ENCODE measurements around the gene BPTF. TPM values are rescaled to one million over a fixed set of nuclear protein-coding genes. Genes with fewer than 3 reads are reported as not detected.
"Not testable (repeated sequence)": the region's sequence is repeated elsewhere in the genome, so short reads cannot be mapped to it uniquely, and the experiment has no call there.

The BPTF gene
- total RNA-seq, 3 donors from 2014 or later: 80.6 to 115 (median 90.0) TPM

DNA sequence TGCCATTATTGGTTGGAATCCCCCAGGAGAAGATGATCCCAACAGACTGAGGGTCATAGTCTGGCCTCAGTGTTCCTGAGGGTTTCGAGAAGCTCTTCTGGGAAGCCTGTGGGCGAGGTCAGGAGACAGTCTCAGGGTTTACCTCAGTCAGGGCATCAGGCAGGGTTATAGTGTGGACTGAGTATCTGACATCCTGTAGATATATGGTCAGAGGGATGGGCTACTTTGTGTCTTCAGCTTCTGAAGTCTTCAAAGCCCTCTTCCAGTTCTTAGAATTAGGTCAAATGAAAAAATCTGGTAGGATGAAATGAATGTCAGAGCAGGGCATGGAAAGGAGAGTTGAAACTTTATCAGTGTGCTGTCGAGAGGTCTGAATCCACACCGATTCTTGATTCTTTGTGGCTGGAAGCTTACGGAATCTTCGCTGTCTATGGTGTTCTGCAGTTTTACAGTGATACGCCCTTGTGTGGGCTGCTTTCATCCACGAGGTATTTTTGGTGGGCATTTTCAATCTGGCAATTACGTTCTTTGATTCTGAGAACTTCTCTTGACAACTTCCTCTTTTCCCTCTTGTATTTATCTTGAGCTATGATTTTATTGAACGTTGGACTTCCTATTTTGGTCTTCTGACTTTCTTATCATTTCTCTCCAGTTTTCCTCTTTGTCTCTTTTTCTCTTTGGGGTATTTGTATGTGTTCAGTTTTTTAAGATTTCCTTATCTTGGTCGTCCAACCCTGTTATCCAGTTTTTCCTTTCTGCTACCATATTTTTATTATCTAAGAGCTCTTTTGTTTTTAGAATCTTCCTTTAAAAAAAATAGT is 30.4 kb downstream of the BPTF start:
- Histone ChIP-seq H3K4me1 (ENCODE audit: low read depth) (peaks cover 4% of the 10 kb centered on the region), H3K4me3 (no peak overlapping the region), H3K36me3 (ENCODE audit: low read depth) (no peaks in the 10 kb centered on the region), H3K9me3 (no peaks in the 10 kb centered on the region)
- DNase-seq: no peak
- TF ChIP-seq, protein P1, sequence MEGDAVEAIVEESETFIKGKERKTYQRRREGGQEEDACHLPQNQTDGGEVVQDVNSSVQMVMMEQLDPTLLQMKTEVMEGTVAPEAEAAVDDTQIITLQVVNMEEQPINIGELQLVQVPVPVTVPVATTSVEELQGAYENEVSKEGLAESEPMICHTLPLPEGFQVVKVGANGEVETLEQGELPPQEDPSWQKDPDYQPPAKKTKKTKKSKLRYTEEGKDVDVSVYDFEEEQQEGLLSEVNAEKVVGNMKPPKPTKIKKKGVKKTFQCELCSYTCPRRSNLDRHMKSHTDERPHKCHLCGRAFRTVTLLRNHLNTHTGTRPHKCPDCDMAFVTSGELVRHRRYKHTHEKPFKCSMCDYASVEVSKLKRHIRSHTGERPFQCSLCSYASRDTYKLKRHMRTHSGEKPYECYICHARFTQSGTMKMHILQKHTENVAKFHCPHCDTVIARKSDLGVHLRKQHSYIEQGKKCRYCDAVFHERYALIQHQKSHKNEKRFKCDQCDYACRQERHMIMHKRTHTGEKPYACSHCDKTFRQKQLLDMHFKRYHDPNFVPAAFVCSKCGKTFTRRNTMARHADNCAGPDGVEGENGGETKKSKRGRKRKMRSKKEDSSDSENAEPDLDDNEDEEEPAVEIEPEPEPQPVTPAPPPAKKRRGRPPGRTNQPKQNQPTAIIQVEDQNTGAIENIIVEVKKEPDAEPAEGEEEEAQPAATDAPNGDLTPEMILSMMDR (IDR thresholded peaks at IDR 0.05): no peak
- ATAC-seq: peak; percentile 30
- intact Hi-C loops (cut with DNase I, micrococcal nuclease): no loop called here

DNA sequence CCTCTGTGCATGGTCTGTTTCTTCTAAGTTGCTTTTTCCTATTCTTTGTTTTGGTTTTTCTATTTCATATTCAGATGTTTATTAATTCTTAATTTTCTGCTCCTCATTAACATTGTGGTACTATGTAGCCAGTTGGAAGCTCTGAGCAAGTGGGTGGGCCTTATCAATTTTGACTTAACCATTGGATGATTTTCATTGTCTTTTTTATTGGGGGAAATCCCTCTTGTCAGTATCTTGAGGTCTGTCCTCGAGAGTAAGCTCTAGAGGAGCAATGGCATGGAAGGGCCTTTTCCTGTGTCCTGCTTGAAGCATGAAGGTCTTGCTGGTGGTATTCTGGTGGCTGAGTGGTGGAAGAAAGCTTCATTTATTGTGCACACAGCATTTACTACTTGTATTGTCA is 31.1 kb downstream of the BPTF start:
- H3K4me1 ChIP-seq (ENCODE audit: low read depth); H3K36me3 ChIP-seq (ENCODE audit: low read depth); intact Hi-C loops (cut with DNase I, micrococcal nuclease); H3K9me3 ChIP-seq; ATAC-seq; H3K4me3 ChIP-seq; DNase-seq: not testable (repeated sequence)

DNA sequence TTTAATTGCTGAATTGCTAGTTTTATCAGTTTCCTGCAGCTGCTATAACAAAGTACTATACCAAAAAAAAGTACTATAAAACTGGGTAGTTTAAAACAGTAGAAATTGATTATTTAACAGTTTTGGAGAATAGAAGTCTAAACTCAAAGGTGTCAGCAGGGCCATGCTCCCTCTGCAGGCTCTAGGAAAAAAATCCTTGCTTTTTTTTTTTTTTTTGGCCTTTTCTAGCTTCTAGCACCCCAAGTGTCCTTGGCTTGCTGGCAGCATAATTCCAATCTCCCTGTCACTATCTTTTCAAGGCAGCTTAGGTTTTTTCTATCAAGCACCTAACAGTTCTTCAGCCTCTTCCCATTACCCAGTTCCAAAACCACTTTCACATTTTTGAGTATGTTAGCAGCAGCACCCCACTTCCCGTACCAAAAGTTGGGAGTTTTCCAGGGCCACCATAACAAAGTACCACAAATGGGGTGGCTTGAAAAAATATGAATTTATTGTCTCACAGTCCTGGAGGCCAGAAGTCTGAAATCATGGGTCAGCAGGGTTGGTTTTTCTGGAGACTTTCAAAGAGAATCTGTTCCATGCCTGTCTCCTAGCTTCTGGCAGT is 37.4 kb downstream of the BPTF start:
- TF ChIP-seq, protein P1 (IDR thresholded peaks at IDR 0.05): no peak
- Histone ChIP-seq H3K9me3 (no peaks in the 10 kb centered on the region), H3K4me3 (no peak overlapping the region), H3K36me3 (ENCODE audit: low read depth) (no peaks in the 10 kb centered on the region), H3K4me1 (ENCODE audit: low read depth) (no peaks in the 10 kb centered on the region)
- ATAC-seq: no peak
- intact Hi-C loops (cut with DNase I, micrococcal nuclease): no loop called here
- no peak for DNase-seq

DNA sequence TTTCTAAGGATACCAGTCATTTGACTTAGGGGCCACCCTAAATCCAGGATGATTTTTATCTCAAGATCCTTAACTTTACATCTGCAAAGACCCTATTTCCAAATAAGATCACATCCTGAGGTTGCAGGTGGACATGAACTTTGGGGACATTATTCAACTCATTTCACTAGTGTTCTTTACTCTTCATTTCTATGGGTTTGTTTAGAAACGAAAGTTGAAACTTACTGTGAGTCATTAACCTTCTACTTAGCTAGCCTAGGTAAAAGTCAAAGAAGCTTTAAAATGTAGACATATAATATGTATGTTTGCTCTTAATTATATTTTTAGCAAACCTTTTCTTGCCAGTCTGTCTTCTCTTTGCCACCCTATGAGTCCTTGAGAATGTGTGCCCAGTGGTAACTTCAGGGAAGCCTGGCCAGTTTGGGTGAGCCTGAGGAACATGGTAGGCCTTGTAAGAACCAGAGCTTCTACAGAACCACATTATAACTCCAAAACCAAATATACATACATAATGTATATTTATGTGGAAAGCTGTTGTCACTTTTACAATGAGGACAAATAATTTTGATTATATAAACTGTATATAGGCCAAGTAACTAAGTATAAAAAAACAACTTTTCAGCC is 38.4 kb downstream of the BPTF start:
- H3K36me3 ChIP-seq (ENCODE audit: low read depth): no peaks in the 10 kb centered on the region
- intact Hi-C loops (cut with DNase I, micrococcal nuclease): no loop called here
- DNase-seq (no peak), ATAC-seq (no peak)
- H3K4me1 ChIP-seq (ENCODE audit: low read depth): no peaks in the 10 kb centered on the region
- H3K9me3 ChIP-seq: no peaks in the 10 kb centered on the region
- H3K4me3 ChIP-seq: no peak overlapping the region
- TF ChIP-seq, protein P1 (IDR thresholded peaks at IDR 0.05): no peak

DNA sequence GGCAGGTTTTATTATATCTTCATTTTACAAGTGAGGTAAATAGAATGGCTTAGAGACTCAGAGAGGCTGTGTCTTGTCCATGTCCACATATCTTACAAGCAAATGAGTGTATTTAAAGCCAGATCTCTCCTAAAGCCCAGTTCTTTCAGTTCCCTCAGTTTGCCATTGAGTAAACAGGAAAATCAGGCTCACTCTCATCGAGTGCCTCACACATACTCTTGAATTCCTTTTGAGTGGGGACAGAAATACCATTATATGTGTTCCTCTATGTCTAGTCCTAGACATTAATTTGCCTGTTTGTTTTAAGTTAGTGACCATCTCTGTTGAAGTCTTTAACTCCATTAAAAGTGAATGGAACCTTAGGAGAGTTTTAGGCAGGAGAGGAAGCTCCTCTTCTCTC is 40.1 kb downstream of the BPTF start:
- no peak for ATAC-seq
- no peaks in the 10 kb centered on the region for H3K9me3 ChIP-seq
- H3K4me3 ChIP-seq: no peak overlapping the region
- no peak for DNase-seq
- no peaks in the 10 kb centered on the region for H3K4me1 ChIP-seq (ENCODE audit: low read depth)
- H3K36me3 ChIP-seq (ENCODE audit: low read depth): no peaks in the 10 kb centered on the region
- intact Hi-C loops (cut with DNase I, micrococcal nuclease): no loop called here
- TF ChIP-seq, protein P1 (IDR thresholded peaks at IDR 0.05): no peak

DNA sequence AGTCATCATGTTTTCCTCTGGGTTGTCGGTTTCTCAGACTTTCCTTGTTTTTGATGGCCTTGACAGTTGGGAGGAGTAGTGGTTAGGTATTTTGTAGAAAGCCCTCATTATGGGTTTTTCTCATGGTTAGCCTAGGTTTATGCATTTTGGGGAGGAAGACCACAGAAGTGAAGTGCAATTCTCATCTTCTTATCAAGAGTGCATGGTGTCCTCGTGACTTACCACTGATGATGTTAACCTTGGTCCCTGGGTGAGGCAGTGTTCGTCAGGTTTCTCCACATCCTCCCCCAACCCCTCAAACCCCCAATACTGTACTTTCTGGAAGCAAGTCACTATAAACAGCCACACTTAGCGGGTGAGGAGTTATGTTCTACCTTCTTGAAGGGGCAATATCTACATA is 42.3 kb downstream of the BPTF start:
- DNase-seq (no peak), ATAC-seq (peak; percentile 22)
- Histone ChIP-seq H3K9me3 (no peaks in the 10 kb centered on the region), H3K4me3 (no peak overlapping the region), H3K36me3 (ENCODE audit: low read depth) (no peaks in the 10 kb centered on the region), H3K4me1 (ENCODE audit: low read depth) (no peaks in the 10 kb centered on the region)
- TF ChIP-seq, protein P1 (IDR thresholded peaks at IDR 0.05): no peak
- intact Hi-C loops (cut with DNase I, micrococcal nuclease): no loop called here

All from mucosa of descending colon (tissue), 3 donors.